CD4-positive, alpha-beta T cell treated with Interferon alpha-2 for 1 hour (primary cell): ENCODE data around the gene RRAGC.
"Not testable (repeated sequence)": the region's sequence is repeated elsewhere in the genome, so short reads cannot be mapped to it uniquely, and the experiment has no call there.

Source experiments
- DNase-seq, 2 donors: peaks; one replicate each; pipeline ENCODE4 v3.0.0-alpha.2; 2020 to 2022

RRAGC gene

DNA sequence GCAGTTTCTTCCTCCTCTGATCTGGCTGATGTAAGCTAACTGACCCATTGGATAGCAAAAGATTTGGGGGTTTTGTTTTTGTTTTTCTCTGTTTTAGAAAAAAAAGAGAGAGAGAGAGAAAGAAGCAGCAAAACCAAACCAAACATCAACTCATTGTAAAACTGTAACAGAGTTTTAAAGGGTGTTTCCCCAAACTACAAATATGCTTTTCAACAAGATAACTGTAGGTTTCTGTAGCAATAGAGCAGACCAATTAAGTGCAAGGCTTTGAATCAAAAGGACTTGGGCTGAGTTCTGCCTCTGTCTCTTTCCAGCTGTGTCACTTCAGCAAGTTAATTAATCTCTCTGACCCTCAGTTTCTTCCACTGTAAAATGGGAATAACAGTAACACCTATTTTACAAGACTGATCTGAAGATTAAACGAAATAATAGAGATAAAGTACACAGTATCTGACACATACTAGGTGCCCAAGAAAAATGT lies 44.5 kb downstream of the RRAGC start:
- DNase-seq: no peak

DNA sequence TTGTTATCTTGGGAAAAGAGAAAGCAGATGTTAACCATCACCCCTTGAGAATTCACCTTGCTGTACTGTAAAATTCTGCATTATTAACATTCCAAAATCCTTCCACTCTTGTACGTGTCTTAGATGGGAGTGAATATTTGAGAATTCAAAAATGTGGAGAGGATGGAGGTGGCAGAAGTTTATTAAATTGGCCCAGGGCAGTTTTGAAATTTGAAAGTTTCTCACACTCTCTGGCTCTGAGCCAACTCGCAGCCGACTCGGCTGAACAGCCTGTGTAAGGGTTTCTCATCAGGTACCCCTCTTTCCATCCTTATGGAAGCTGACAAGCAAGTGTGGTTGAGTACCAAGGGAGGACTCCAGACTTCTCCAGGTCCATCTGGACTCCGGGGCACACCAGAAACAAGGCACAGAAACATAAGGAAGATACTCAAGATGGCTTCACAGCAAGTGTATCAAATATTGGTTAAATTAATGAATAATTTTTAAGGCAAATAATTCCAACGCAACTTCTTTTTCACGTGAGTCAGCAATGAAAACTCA lies 45.1 kb downstream of the RRAGC start:
- no peak for DNase-seq

DNA sequence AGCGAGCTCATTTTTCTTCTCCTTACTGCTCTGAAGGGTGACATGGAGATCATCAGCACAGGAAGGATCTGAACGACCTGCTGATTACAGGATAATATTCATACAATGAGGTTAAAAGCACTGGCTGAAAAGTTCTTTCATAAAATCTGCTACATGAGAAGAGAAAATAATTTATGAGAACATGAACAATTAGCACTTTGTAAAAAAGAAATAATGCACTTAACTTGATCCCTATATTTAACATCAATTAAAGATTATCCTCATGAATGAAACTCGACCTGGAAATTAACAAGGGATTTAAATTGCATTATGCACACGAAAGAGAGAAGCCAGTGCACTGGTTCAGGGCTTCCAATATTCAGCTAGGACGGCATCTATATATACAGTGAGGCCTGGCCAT lies 46.6 kb downstream of the RRAGC start:
- DNase-seq: no peak

DNA sequence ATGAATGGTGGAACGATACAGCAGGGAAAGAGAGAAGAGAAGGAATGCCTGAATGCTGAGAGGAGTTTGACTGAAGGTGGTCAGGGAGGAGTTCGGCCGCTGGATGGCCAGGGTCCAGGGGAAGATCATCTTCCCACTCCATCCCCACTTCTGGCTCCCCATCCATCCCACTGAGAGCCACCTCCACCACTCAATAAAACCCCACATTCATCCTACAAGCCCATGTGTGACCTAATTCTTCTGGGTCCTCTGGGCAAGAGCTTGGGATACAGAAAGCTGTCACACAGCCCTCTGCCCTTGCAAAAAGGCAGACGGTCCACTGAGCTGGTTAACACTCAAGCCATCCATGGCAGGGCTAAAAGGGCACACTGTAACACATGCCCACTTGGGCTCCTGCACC lies 48.1 kb downstream of the RRAGC start:
- DNase-seq: not testable (repeated sequence)

DNA sequence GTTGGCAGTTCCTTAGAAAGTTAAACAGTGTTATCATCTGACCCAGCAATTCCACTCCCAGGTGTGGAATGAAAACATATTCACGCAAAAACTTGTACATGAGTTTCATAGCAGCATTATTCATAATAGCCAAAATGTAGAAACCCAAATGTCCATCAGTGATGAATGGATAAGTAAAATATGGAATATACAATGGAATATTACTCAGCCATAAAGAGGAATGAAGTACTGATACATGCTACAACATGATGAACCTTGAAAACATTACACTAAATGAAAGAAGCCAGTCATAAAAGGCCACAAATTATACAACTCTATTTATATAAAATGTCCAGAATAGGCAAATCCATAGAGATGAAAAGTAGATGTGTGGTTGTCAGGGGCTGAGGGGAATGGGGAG lies 53.5 kb downstream of the RRAGC start:
- no peak for DNase-seq

DNA sequence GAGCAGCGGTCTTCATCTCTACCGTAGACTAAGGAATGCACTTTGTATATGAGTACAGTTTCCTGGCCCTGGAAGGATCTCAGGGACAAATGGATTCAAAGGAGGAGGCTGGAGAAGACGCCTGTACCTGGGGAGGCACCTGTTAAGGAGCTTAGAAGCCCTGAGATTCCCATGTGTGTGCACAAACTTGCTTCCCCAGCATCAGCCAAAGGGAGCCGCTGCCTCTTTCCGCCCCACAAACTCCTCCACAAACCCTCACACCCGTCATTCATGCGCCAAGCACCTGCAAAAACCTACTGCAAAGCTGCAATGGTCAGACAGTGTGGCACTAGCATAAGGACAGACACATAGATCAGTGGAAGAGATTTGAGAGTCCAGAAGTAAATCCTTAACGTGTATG lies 54.5 kb downstream of the RRAGC start:
- no peak for DNase-seq

DNA sequence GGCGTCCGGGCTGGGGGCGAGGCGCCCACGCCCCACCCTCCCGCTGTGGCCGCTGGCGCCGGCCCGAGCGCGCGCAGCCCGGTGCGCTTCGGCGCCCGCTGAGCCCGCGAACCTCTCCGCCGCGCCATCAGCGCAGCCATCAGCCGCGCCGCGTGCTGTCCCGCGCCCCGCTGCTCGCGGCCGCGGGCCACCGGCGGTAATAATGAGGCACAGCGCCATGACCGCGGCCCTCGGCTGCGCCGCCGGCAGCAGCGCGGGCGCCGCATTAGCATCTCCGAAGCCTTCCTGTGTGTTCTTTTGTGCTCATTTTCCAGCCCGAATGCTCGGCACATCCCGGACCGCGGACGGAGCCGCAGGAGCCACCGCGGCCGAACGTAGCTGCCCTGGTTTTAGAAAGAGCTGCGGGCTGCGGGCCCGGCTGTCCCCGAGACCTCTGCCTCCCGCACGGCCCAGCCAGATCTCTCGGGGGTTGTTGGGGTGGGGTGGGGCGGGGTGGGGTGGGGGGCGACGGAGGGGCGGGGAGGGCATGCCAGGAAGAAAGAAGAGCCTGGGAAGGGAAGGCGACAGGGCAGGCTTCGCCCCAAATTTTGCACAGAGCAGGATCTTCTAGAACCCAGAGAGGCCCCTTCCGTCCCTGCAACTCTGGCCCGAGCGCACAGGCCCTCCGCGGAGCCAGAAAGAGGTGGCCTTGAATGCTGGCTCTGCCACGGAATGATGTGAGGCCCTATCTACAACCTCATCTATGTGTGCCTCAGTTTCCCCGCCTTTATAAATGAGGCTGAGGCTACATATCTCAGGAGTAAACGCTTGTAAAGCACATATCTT lies 55.3 kb downstream of the RRAGC start:
- DNase-seq: no peak

DNA sequence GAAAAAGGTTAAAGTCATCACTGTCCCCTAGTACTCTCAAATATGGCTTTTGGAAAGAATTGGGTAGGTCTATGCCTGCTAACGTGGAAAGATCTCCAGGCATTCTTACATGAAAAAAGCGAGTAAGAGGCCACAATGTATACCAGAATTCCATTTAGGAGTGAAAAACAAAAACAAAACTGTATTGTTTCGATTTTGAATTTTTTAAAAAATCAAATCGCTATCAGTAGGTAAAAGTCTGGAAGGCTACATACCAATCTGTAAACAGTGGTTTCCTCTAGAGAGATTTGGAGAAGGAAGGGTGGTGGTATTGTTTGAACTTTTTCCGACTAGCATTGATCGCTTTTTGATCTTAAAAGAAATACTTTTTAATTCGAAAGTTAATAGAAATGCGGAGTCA lies 55.9 kb downstream of the RRAGC start:
- no peak for DNase-seq

DNA sequence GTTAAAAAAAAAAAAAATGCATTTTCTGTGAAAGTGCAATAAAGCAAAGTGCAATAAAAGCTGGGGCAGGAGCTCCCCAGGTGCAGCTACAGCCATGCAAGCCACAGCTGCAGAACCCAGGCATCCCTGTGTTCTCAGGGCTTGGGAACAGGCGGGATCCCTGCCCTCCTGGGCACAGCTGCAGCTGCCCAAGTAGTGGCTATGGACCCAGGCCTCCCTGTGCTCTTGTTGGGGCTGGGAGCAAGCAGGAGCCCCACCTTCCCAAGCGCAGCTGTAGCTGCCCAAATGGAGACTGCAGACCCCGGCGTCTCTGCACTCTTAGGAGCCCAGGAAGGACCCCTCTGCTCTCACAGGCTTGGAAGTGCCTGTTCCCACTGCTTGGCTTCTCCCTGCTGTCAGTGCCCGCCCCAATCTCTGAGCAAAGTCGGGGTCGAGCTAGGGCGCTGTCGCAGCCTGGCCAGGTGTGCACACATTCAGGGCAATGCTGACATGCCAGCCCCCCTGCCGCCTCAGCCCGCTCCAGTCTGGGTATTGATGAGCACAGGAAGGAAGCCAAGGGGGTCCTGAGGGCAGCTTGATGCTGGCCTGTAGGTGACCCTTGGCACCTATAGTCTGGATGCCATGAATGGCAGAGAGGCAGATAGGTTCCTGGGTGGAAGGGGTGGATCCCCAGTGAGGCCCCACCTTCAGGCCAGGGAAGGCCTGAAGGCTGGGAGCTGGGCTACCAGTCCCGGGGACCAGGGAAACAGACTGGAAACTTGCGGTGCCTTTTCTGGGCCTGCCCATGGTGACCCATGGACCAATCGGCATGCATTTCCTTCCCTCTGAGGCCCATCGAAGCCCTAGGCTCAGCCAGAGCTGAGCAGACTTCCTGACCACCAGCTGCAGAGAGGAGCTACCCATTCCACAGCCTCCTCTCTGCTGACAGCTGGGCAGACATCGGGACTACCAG lies 58.6 kb downstream of the RRAGC start:
- DNase-seq: no peak

DNA sequence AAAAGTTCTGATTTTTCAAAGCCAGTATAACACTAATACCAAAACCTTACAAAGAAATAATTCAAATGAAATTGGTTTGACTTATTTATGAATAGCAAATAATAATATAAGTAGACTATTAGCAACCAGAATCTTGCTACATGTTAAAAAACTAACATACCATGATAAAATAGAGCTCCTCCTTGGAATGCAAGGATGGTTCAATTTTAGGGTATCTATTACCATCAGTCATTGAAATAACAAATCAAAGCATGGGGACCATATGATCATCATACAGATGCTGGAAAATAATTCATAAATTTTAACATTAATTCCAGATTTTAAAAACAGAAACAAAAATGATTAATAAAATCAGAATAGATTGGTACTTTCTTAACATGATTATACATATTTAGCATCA lies 66.3 kb downstream of the RRAGC start:
- no peak for DNase-seq

DNA sequence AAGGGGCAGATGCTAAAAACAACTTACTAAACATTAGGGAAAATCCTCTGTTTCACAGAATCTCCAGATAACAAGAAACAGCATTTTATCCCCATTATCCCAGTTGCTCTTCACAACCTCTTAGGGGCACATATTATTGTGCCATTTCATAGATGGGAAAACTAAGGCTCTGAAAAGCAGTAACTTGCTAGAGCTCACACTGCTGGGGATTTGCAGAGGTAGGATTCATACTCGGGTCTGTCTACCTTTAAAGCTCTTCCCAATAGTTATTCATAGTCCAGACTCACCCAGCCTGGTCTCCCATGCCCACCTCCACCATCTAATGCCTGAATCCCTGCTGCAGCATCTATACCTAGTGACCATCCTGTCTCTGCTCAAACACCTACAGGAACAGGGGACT lies 67.7 kb downstream of the RRAGC start:
- DNase-seq: no peak

DNA sequence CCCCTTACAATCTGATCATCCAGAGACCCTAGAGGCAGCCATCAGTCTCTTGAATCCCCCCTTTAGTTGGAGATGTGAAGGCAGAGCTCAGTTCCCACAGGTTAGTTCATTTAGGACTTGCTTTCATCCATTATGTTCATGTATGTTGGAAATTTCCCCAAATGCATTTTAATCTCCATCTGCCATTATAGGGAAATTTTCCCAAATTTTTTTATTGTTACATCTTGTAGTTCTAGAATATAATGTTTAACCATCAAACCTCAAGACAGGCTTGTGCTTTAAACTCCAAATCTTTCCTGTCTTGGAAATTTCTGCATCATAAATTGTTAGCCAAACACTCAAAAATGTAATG lies 68.4 kb downstream of the RRAGC start:
- DNase-seq: no peak

DNA sequence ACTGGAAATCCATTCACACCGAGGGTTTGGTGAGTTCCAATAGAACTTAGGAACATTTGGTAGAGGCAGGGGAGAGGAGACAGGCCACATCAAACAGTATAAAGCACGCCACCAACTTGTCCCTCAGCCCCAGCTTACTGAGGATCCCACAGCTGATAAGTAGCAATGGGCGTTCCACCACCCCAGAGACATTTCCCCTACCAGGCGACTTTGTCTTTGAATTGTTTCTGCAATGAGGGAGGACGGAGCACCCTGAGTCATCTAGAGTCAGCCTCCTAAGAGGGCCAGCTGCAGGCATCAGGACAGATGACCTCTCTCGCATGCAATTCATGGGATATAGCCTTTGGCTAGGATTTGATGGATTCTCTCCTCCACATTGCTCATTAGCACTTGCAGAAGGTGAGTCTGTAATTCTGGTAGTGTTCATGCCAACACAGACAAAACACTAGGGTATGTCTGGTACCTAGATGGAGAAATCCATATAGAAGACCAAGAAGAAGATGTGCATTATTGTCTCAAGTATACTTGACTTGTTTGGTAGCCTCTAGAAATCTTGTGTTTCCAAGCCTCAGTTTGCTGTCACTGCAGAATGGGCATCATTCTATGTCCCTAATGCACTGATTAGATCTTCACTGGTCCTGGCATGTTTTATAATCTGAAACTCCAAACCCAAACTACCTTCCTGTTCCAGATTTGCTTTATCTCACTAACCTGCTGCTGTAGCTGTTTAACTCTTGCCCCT lies 69.0 kb downstream of the RRAGC start:
- no peak for DNase-seq

DNA sequence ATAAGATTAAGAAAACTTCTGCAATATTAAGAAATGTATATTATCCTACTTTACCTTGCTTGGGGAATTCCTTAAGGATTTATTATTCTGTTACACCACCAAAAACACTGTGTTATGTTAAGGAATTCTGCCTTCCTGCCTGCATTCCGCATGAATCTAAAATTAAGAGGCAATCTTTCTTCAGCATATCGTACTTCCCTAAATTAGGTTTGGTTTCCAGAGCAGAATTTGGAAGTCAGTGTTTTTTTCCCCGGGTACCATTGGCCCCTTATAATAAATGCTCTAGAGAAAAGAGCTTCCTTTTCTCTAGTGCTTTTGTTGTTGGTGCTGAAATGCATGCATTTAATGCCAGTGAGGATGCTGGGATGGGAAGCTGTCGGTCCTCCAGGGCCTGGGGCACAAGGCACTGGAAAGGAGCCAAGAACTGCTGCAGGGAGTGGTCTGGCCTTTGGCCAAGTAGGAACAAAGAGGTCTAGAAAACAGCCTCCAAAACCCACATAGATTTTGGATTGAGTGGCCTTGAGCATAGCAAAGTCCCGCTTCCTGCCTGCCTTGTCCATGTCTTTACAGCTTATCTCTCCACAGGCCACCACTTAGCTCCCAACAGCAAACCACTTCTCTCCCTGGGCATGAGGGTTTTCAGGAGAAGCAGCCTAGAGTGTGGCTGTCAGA lies 69.9 kb downstream of the RRAGC start:
- no peak for DNase-seq

DNA sequence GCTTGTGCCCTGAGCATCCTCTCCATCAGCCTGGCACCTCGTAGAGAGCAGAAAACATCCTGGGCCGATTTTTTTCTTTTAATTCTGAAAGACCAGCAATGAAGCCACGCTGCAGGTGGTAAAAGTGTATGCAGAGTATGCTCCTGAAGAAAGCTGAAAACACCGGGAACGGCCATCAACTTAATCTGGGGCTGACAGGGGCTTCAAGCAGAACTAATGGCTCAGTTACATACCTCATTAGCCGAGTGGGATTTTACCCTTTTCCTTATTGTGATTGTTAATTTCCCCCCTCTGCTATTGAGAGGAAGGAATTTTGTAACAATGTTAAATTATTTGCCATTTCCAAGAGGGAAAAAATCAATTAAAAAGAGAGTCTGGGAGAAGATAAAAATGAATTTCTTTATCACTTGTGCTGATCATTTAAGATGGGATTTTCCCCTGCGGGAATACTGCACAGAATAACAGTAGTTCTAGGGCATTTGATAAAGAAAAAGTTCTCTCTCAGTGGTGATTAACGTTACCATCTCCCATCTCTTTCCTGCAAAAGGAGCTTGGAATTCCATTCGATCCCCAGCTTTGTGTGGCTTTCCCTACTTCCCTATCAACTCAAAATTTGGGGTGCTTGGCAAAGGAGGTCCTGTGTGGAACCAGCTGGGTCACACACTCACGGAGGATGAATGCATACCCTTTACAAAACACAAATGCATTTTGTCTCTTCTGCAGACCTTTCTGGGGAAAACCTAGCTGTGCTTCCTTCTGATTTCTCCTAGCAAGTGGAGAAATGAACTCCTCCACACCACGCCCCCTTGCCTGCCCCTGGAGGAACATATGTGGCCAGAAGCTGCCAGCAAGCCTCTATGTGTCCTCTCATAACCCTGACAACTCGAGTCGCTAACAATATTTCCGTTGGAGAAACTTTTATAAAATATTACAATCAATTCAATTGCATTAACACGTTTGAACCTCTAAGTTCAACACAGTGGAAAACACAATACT lies 70.9 kb downstream of the RRAGC start:
- DNase-seq: no peak
